ENCODE data around the gene UBIAD1.

DNA sequence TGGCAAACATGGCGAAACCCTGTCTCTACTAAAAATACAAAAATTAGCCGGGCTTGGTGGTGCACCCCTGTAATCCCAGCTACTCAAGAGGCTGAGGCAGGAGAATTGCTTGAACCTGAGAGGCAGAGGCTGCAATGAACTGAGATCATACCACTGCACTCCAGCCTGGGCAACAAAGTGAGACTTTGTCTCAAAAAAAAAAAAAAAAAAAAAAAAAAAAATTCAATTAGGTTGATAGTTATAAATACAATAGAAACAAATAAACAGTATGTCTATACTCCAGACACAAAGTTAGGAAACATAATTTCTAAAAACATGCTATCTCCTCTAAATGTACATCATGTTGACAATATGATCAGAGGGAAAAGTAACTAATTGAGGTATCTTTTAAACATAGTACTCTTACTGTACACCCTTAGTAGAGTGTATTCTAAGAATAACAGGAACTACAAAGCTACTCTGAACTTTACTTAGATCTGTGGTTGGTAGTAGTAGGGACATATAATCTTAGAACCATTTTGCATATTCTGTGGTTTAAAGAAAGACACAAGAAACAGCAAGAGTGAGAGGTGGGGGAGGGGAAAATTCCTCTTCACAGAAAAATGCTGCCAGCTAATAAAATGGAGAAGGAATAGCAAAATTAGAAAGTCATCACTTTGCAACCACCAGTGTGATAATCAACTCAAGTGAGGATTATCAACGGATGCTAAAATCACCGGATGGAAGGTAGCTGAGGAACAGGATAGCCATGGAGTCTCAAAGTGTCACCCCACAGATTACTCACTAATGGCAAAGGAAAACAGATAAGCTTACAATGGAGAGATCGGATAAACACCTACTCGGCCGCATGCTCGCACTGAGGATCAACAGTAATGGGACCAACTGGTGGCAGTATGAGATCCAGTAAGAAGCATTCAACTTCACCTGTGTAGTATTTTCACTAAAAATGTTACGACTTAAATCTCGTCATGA lies 45.6 kb upstream of the UBIAD1 start:
- TF ChIP-seq, protein P1, sequence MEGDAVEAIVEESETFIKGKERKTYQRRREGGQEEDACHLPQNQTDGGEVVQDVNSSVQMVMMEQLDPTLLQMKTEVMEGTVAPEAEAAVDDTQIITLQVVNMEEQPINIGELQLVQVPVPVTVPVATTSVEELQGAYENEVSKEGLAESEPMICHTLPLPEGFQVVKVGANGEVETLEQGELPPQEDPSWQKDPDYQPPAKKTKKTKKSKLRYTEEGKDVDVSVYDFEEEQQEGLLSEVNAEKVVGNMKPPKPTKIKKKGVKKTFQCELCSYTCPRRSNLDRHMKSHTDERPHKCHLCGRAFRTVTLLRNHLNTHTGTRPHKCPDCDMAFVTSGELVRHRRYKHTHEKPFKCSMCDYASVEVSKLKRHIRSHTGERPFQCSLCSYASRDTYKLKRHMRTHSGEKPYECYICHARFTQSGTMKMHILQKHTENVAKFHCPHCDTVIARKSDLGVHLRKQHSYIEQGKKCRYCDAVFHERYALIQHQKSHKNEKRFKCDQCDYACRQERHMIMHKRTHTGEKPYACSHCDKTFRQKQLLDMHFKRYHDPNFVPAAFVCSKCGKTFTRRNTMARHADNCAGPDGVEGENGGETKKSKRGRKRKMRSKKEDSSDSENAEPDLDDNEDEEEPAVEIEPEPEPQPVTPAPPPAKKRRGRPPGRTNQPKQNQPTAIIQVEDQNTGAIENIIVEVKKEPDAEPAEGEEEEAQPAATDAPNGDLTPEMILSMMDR (conservative IDR thresholded peaks at IDR 0.05 in 1 of 2, IDR thresholded peaks at IDR 0.05 in 1 of 2; ENCODE audit: extremely low read depth in 1 of 2, insufficient read depth in 1 of 2, low read depth in 1 of 2, low read length in 2 of 2) = no peak
- TF ChIP-seq EZH2 (IDR thresholded peaks at IDR 0.05; ENCODE audit: borderline replicate concordance, low read length) = no peak

All from mammary epithelial cell (primary cell).